Adrenal gland (tissue), 12 donors: ENCODE results near the gene FAM184B. TPM values are rescaled to one million over a fixed set of nuclear protein-coding genes. Genes with fewer than 3 reads are reported as not detected.
A peak's percentile ranks its signal among the peaks of the same experiment; 100 is the strongest.

Experiments
- DNase-seq, 7 donors: peaks; one replicate each; pipeline ENCODE4 v3.0.0-alpha.2; 2019 to 2020
- H3K27ac ChIP-seq, 5 donors: fragments of 200-600 bp; sonication (generic) in 4 of 5; 1 replicate in 3 of 5; 2 replicates in 2 of 5; pipeline versions ENCODE4 v1.5.1 to v1.8.0; 2016 to 2020; ENCODE audit warnings: mild to moderate bottlenecking in 1 of 5
- H3K27me3 ChIP-seq: fragments of 200-600 bp; 2 replicates; pipeline ENCODE4 v1.8.0; 2021
- H3K36me3 ChIP-seq, 2 donors: fragments of 200-600 bp; replicated peaks in 1 of 2; 1 replicate in 1 of 2; 2 replicates in 1 of 2; pipeline versions ENCODE4 v1.5.1 to v1.8.0; 2018 to 2022
- H3K4me1 ChIP-seq, 2 donors: fragments of 200-600 bp; replicated peaks in 1 of 2; 1 replicate in 1 of 2; 2 replicates in 1 of 2; pipeline versions ENCODE4 v1.5.1 to v1.8.0; 2018 to 2021
- H3K4me3 ChIP-seq, 4 donors: fragments of 200-600 bp; sonication (generic) in 3 of 4; one replicate each; pipeline ENCODE4 v1.5.1; 2016 to 2018
- H3K9me3 ChIP-seq, 3 donors: fragments of 200-600 bp; sonication (generic) in 1 of 3; replicated peaks in 1 of 3; 1 replicate in 2 of 3; 2 replicates in 1 of 3; pipeline versions ENCODE4 v1.5.1 to v1.8.0; 2016 to 2021
- POLR2A ChIP-seq, 2 donors: fragments of 450-650 bp; IDR thresholded peaks; one replicate each; pipeline ENCODE4 v1.6.1; 2017; ENCODE audit warnings: antibody characterized with exemption in 2 of 2, mild to moderate bottlenecking in 2 of 2, moderate library complexity in 1 of 2
- WGBS, 4 donors: extraction: QIAGEN DNeasy Blood & Tissue Kit in 2 of 4; methylation state at CpG; one replicate each; pipeline versions ENCODE4 v1.1.5 to v1.1.7; 2013 to 2017; 5-methylcytosine and 5-hydroxymethylcytosine counted together
- intact Hi-C, 2 donors: fragments of 100-400 bp; cut with DNase I; formaldehyde crosslinking; loops; one replicate each; pipeline versions ENCODE4 v1.14.1 to v1.15.0; 2022 to 2023
- polyA plus RNA-seq, 3 donors: library from polyadenylated mRNA; stranded (reverse); fragments of 200-250 nt in 2 of 3; fragments of 350-450 nt in 1 of 3; fragmentation: Illumina TruSeq in 1 of 3; extraction: RNeasy Lipid Tissue Mini Kit (QIAGEN cat#74804) in 1 of 3; gene quantifications; one replicate each; pipeline ENCODE4 v1.2.3, GENCODE V29; 2013 to 2014
- total RNA-seq, 9 donors: library from RNA; depleted of rRNA in 4 of 9; stranded (reverse); fragments of >200 nt in 4 of 9; fragments of 120-200 nt in 1 of 9; fragmentation: NEBNext Ultra II Directional in 1 of 9; extraction: Animal tissue kit (Norgen Biotek cat#: 25700) in 1 of 9; gene quantifications; one replicate each; pipeline versions ENCODE4 v1.1.0 to v1.2.4, GENCODE V29; 2013 to 2023
- TF ChIP-seq, protein P1 (sequence below), 6 experiments: fragments of 450-650 bp in 4 of 6; fragments of 200-600 bp in 2 of 6; sonication (generic) in 1 of 6; IDR thresholded peaks; 1 replicate in 5 of 6; 2 replicates in 1 of 6; pipeline versions ENCODE4 v1.5.1 to v1.8.0; 2016 to 2021; ENCODE audit warnings: antibody characterized with exemption in 6 of 6, mild to moderate bottlenecking in 2 of 6, moderate library complexity in 1 of 6
- donor health status: healthy with polysubstance abuse.
- donor health status: Bipolar disorder and iron deficiency.
- donor health status: DM: yes; HTN: yes; CAD: no.
- donor health status: DM: no; HTN: no; CAD: no.
- donor health status: DM: no; HTN: no; CAD: no.
- donor health status: DM: yes; HTN: yes; CAD: no.

The FAM184B gene
- total and polyA plus RNA-seq, 12 donors, result under 0.01 to 0.17 (median 0.08) TPM; not detected in 5

DNA sequence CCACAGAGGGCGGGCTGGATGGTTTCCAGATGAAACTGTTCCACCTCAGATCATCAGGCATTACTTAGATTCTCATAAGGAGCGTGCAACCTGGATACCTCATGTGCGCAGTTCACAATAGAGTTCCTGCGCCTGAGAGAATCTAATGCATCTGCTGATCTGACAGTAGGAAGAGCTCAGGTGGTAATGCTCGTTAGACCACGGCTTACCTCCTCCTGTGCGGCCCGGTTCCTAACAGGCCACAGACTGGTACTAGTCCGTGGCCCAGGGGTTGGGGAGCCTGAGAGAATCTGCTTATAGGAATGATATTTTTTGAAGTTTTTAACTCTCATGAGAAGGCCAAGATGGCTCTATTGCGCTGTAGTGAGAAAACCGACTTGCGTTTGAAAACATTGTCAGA, 34.7 kb upstream of the FAM184B start:
- TF ChIP-seq, protein P1, sequence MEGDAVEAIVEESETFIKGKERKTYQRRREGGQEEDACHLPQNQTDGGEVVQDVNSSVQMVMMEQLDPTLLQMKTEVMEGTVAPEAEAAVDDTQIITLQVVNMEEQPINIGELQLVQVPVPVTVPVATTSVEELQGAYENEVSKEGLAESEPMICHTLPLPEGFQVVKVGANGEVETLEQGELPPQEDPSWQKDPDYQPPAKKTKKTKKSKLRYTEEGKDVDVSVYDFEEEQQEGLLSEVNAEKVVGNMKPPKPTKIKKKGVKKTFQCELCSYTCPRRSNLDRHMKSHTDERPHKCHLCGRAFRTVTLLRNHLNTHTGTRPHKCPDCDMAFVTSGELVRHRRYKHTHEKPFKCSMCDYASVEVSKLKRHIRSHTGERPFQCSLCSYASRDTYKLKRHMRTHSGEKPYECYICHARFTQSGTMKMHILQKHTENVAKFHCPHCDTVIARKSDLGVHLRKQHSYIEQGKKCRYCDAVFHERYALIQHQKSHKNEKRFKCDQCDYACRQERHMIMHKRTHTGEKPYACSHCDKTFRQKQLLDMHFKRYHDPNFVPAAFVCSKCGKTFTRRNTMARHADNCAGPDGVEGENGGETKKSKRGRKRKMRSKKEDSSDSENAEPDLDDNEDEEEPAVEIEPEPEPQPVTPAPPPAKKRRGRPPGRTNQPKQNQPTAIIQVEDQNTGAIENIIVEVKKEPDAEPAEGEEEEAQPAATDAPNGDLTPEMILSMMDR (IDR thresholded peaks at IDR 0.05), result no peak
- TF ChIP-seq POLR2A (IDR thresholded peaks at IDR 0.05), result no peak
- Histone ChIP-seq H3K4me1 (peaks cover 3% of the 10 kb centered on the region in 2 donors), H3K27ac (no peak overlapping the region), H3K9me3 (no peaks in the 10 kb centered on the region), H3K27me3 (no peaks in the 10 kb centered on the region), H3K4me3 (no peak overlapping the region), H3K36me3 (no peaks in the 10 kb centered on the region)
- WGBS, 4 donors, result 96 to 99% (median 97%) methylated on average over 12 of the region's 12 CpGs
- no peak for DNase-seq
- intact Hi-C loops, result loop anchor here in 1 of 2 donors (5.0 to 10.0 kb wide), 2 partner anchors 209 to 776 kb away; partner anchors contain the start of gene LCORL

DNA sequence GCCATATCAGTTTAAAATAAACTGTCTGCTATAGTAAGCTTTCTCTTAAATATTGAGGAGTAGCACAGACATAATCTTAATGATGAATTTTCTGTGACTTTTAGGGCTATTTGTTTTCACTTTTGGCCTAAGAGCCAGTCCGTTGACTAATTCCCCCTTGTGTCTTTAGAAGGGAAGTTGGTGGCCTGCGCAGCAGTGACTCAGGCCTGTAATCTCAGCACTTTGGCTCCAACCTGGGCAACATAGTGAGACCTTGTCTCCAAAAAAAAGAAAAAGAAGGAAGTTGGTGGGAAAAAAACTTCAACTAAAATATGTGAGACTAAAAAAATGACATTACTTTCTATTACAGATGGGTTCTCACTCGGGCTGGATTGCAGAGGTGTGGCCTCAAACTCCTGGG, 32.7 kb upstream of the FAM184B start:
- TF ChIP-seq, protein P1 (IDR thresholded peaks at IDR 0.05), result no peak
- TF ChIP-seq POLR2A (IDR thresholded peaks at IDR 0.05), result no peak
- Histone ChIP-seq H3K36me3 (no peaks in the 10 kb centered on the region), H3K27ac (no peak overlapping the region), H3K4me3 (no peak overlapping the region), H3K4me1 (peaks cover 12 to 13% of the 10 kb centered on the region in 2 donors), H3K9me3 (no peaks in the 10 kb centered on the region), H3K27me3 (no peaks in the 10 kb centered on the region)
- intact Hi-C loops, result loop anchor here in 1 of 2 donors (10.0 kb wide), 1 partner anchor 211 kb away; the partner anchor contains the start of gene LCORL
- DNase-seq, result peak in 2 of 7 donors; percentile 12 to 26
- WGBS, 4 donors, result 67 to 81% (median 72%) methylated on average over 3 of the region's 3 CpGs

GRCh38 chr4:17812801-17813200, 31.4 kb upstream of the FAM184B start:
- intact Hi-C loops, result loop anchor here in 1 of 2 donors (10.0 kb wide), 1 partner anchor 212 kb away; the partner anchor contains the start of gene LCORL
- no peak overlapping the region for H3K4me3 ChIP-seq
- 58 to 72% (median 62%) methylated on average over 3 of the region's 3 CpGs for WGBS, 4 donors
- no peaks in the 10 kb centered on the region for H3K27me3 ChIP-seq
- TF ChIP-seq POLR2A (IDR thresholded peaks at IDR 0.05), result no peak
- TF ChIP-seq, protein P1 (IDR thresholded peaks at IDR 0.05), result no peak
- no peak overlapping the region for H3K27ac ChIP-seq
- H3K9me3 ChIP-seq, result no peaks in the 10 kb centered on the region
- H3K4me1 ChIP-seq, result peaks cover 23 to 26% of the 10 kb centered on the region in 2 donors
- DNase-seq, result no peak
- no peaks in the 10 kb centered on the region for H3K36me3 ChIP-seq

- WGBS, 4 donors, result 8 to 21% (median 15%) methylated on average over 3 of the region's 3 CpGs
- intact Hi-C loops, result loop anchor here in 1 of 2 donors (10.0 kb wide), 1 partner anchor 213 kb away; the partner anchor contains the start of gene LCORL
- Histone ChIP-seq H3K4me1 (peaks cover 27 to 33% of the 10 kb centered on the region in 2 donors), H3K27me3 (no peaks in the 10 kb centered on the region), H3K9me3 (no peaks in the 10 kb centered on the region), H3K4me3 (no peak overlapping the region), H3K36me3 (no peaks in the 10 kb centered on the region), H3K27ac (no peak overlapping the region)
- no peak for DNase-seq
- TF ChIP-seq, protein P1 (IDR thresholded peaks at IDR 0.05), result no peak
- no peak for TF ChIP-seq POLR2A (IDR thresholded peaks at IDR 0.05)
Measured at GRCh38 chr4:17812125-17812524, 30.7 kb upstream of the FAM184B start.
